ENCODE data around the gene VDAC2.
A peak's percentile ranks its signal among the peaks of the same experiment; 100 is the strongest.

VDAC2 gene

DNA sequence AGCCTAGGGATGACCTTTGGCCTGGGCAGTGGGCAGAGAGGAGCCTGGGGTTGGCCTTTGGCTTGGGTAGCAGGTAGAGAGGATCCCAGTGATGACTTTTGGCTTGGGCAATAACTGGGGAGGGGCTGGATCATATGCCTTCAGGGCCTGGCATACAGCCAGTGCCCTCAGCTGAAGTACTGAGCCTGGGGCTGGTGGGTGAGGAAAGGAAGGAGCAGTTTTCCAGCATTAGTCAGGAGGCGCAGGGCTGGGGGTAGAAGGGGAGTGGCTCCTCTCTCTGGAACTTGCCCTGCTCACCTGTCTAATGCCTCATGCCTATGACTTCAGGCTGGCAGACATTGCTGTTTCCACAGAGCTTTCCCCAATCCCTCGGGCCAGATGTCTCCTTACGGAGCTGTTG, 40.3 kb downstream of the VDAC2 start:
- no peaks in the 10 kb centered on the region for H3K36me3 ChIP-seq (ENCODE audit: control insufficient read depth in 2 of 2, insufficient read depth in 1 of 2, low read length in 2 of 2)
- no peaks in the 10 kb centered on the region for H3K4me1 ChIP-seq (ENCODE audit: control insufficient read depth, insufficient read depth, low read length)
- H3K4me3 ChIP-seq (ENCODE audit: low read depth, low read length): no peak overlapping the region
- CTCF ChIA-PET: interaction anchor here (1.0 to 1.6 kb wide), 2 partner anchors 10 to 144 kb away, joined by 3 read pairs; no protein-coding TSS in a partner anchor
- no peaks in the 10 kb centered on the region for H3K9me3 ChIP-seq (ENCODE audit: control insufficient read depth, insufficient read depth, low read depth, low read length)
- POLR2A ChIA-PET: no interaction called here
- no peak overlapping the region for H3K27ac ChIP-seq (ENCODE audit: extremely low read depth, low read depth, low read length)
- TF ChIP-seq, protein P1, sequence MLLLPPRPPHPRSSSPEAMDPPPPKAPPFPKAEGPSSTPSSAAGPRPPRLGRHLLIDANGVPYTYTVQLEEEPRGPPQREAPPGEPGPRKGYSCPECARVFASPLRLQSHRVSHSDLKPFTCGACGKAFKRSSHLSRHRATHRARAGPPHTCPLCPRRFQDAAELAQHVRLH (tag by site-specific recombination; IDR thresholded peaks at IDR 0.05): no peak
- TF ChIP-seq GLI4 (tag by site-specific recombination; IDR thresholded peaks at IDR 0.05): no peak
- no peak for TF ChIP-seq ZNF202 (tag by site-specific recombination; IDR thresholded peaks at IDR 0.05; ENCODE audit: borderline replicate concordance)
- TF ChIP-seq, protein P2, sequence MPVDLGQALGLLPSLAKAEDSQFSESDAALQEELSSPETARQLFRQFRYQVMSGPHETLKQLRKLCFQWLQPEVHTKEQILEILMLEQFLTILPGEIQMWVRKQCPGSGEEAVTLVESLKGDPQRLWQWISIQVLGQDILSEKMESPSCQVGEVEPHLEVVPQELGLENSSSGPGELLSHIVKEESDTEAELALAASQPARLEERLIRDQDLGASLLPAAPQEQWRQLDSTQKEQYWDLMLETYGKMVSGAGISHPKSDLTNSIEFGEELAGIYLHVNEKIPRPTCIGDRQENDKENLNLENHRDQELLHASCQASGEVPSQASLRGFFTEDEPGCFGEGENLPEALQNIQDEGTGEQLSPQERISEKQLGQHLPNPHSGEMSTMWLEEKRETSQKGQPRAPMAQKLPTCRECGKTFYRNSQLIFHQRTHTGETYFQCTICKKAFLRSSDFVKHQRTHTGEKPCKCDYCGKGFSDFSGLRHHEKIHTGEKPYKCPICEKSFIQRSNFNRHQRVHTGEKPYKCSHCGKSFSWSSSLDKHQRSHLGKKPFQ (tag by site-specific recombination; IDR thresholded peaks at IDR 0.05): no peak
- TF ChIP-seq ZNF530 (tag by site-specific recombination; IDR thresholded peaks at IDR 0.05; ENCODE audit: low read depth): no peak
- no peak for TF ChIP-seq ZNF48 (tag by site-specific recombination; IDR thresholded peaks at IDR 0.05)
- no peak for TF ChIP-seq ZNF660 (tag by site-specific recombination; IDR thresholded peaks at IDR 0.05)
- no peak for TF ChIP-seq KLF10 (tag by site-specific recombination; IDR thresholded peaks at IDR 0.05)
- no peak for TF ChIP-seq ZNF23 (tag by site-specific recombination; IDR thresholded peaks at IDR 0.05; ENCODE audit: borderline replicate concordance)
- TF ChIP-seq ZSCAN16 (tag by site-specific recombination; IDR thresholded peaks at IDR 0.05): no peak
- TF ChIP-seq IKZF3 (tag by site-specific recombination; IDR thresholded peaks at IDR 0.05): no peak
- TF ChIP-seq ZNF223 (tag by site-specific recombination; IDR thresholded peaks at IDR 0.05): no peak
- no peak for TF ChIP-seq ZNF133 (tag by site-specific recombination; IDR thresholded peaks at IDR 0.05)
- TF ChIP-seq ZNF664 (tag by site-specific recombination; IDR thresholded peaks at IDR 0.05): no peak
- TF ChIP-seq ZNF830 (tag by site-specific recombination; IDR thresholded peaks at IDR 0.05; ENCODE audit: low read depth): no peak
- TF ChIP-seq ZNF311 (tag by site-specific recombination; IDR thresholded peaks at IDR 0.05; ENCODE audit: borderline replicate concordance): no peak
- TF ChIP-seq SCRT1 (tag by site-specific recombination; IDR thresholded peaks at IDR 0.05; ENCODE audit: borderline replicate concordance): no peak
- no peak for TF ChIP-seq ZNF560 (tag by site-specific recombination; IDR thresholded peaks at IDR 0.05; ENCODE audit: borderline replicate concordance)

DNA sequence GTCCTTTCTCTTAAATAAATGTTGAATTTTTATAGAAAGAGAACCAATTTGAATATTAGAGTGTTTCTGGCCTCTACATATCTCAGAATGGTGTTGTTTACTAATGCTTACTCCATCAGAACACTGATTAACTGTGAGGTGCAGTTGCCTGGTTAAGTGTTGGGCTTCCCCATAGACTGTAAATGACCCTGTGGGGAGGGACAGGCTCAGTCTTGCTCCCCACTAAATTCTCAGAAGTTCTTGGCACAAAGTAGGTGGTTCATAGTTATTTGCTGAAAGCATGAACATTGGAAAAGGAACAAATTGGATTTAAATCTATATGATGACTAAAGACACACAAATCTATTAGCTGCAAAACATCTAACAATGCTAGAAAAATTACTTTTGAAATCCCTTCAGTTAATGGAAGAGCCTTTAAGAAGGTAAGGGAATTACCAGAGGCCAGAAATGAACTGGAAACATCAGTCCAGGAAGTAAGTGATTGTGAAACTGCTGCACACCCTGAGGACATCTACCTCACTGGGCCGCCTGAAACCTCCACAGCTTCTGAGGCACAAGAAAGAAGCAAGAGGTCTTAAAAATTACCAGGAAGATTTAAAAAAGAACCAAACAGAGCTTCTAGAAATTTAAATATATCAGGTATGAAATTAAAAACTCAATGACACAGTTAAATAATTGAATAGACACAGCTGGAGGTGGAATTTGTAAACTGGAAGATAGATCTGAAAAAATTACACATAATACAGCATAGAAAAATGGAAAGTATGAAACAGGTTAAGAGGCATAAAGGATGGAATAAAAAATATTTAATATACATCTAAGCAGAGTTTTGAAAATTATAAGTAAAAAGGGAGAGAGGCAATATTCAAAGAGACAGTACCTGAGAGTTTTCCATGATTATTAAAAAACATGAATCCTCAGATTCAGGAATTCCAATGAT, 43.0 kb downstream of the VDAC2 start:
- no peaks in the 10 kb centered on the region for H3K36me3 ChIP-seq (ENCODE audit: control insufficient read depth in 2 of 2, insufficient read depth in 1 of 2, low read length in 2 of 2)
- CTCF ChIA-PET: interaction anchor here (0.6 kb wide), 1 partner anchor 176 kb away, joined by 3 read pairs; no protein-coding TSS in a partner anchor
- no peaks in the 10 kb centered on the region for H3K4me1 ChIP-seq (ENCODE audit: control insufficient read depth, insufficient read depth, low read length)
- no peaks in the 10 kb centered on the region for H3K9me3 ChIP-seq (ENCODE audit: control insufficient read depth, insufficient read depth, low read depth, low read length)
- H3K27ac ChIP-seq (ENCODE audit: extremely low read depth, low read depth, low read length): no peak overlapping the region
- POLR2A ChIA-PET: interaction anchor here (0.7 kb wide), 1 partner anchor 1144 kb away, joined by 3 read pairs; no protein-coding TSS in a partner anchor
- no peak overlapping the region for H3K4me3 ChIP-seq (ENCODE audit: low read depth, low read length)
- TF ChIP-seq ZNF660 (tag by site-specific recombination; IDR thresholded peaks at IDR 0.05): peak; percentile 46; the same call in 1 of the 2 replicates
- peak; percentile 67; the same call in 1 of the 2 replicates for TF ChIP-seq ZSCAN30 (tag by site-specific recombination; IDR thresholded peaks at IDR 0.05)
- TF ChIP-seq, protein P3, sequence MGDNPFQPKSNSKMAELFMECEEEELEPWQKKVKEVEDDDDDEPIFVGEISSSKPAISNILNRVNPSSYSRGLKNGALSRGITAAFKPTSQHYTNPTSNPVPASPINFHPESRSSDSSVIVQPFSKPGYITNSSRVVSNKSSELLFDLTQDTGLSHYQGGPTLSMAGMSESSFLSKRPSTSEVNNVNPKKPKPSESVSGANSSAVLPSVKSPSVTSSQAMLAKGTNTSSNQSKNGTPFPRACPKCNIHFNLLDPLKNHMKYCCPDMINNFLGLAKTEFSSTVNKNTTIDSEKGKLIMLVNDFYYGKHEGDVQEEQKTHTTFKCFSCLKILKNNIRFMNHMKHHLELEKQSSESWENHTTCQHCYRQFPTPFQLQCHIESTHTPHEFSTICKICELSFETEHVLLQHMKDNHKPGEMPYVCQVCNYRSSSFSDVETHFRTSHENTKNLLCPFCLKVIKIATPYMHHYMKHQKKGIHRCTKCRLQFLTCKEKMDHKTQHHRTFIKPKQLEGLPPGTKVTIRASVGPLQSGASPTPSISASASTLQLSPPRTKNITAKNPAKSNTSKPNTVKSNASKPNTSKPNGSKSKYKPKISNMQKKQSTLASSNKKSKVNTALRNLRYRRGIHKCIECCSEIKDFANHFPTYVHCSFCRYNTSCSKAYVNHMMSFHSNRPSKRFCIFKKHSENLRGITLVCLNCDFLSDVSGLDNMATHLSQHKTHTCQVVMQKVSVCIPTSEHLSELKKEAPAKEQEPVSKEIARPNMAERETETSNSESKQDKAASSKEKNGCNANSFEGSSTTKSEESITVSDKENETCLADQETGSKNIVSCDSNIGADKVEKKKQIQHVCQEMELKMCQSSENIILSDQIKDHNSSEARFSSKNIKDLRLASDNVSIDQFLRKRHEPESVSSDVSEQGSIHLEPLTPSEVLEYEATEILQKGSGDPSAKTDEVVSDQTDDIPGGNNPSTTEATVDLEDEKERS (tag by site-specific recombination; IDR thresholded peaks at IDR 0.05): peak; percentile 45; the same call in 1 of the 2 replicates
- peak; percentile 53 for TF ChIP-seq ZNF510 (tag by site-specific recombination; IDR thresholded peaks at IDR 0.05; ENCODE audit: insufficient replicate concordance)
- TF ChIP-seq, protein P4, sequence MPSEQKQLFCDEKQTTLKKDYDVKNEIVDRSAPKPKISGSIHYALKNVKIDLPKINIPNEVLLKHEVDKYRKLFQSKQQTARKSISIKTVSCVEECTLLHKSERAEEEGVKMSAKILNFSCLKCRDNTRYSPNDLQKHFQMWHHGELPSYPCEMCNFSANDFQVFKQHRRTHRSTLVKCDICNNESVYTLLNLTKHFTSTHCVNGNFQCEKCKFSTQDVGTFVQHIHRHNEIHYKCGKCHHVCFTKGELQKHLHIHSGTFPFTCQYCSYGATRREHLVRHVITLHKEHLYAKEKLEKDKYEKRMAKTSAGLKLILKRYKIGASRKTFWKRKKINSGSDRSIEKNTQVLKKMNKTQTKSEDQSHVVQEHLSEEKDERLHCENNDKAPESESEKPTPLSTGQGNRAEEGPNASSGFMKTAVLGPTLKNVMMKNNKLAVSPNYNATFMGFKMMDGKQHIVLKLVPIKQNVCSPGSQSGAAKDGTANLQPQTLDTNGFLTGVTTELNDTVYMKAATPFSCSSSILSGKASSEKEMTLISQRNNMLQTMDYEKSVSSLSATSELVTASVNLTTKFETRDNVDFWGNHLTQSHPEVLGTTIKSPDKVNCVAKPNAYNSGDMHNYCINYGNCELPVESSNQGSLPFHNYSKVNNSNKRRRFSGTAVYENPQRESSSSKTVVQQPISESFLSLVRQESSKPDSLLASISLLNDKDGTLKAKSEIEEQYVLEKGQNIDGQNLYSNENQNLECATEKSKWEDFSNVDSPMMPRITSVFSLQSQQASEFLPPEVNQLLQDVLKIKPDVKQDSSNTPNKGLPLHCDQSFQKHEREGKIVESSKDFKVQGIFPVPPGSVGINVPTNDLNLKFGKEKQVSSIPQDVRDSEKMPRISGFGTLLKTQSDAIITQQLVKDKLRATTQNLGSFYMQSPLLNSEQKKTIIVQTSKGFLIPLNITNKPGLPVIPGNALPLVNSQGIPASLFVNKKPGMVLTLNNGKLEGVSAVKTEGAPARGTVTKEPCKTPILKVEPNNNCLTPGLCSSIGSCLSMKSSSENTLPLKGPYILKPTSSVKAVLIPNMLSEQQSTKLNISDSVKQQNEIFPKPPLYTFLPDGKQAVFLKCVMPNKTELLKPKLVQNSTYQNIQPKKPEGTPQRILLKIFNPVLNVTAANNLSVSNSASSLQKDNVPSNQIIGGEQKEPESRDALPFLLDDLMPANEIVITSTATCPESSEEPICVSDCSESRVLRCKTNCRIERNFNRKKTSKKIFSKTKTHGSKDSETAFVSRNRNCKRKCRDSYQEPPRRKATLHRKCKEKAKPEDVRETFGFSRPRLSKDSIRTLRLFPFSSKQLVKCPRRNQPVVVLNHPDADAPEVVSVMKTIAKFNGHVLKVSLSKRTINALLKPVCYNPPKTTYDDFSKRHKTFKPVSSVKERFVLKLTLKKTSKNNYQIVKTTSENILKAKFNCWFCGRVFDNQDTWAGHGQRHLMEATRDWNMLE (tag by site-specific recombination; conservative IDR thresholded peaks at IDR 0.05; ENCODE audit: low read depth): peak; percentile 29; the same call in 1 of the 2 replicates
- no peak for TF ChIP-seq YY2 (tag by site-specific recombination; IDR thresholded peaks at IDR 0.05)
- TF ChIP-seq ZNF707 (tag by site-specific recombination; IDR thresholded peaks at IDR 0.05): no peak
